IMR-90 (cell line): ENCODE data around the gene SLC35F6. TPM values are rescaled to one million over a fixed set of nuclear protein-coding genes. Genes with fewer than 3 reads are reported as not detected.

Experiments used
- ATAC-seq: fragments of 200-7000 bp; cut with Tn5 transposase; 2 replicates; pipeline ENCODE4 v1.9.1; 2020; ENCODE audit warnings: low read depth, mild to moderate bottlenecking, moderate library complexity
- BruUV-seq: library from RNA; stranded (reverse); fragments of 400-500 nt; replicated peaks from 2 replicates; lab custom pipeline; 2021; lab: Mats Ljungman, UMichigan
- CTCF ChIA-PET: fragments of 300-600 bp; formaldehyde crosslinking; extraction: SDS; loops from one replicate; lab custom pipeline; 2021; ENCODE audit warnings: antibody characterized with exemption; lab: Yijun Ruan, JAX
- POLR2A ChIA-PET: fragments of 300-600 bp; sonication (Branson Sonifier 250); formaldehyde crosslinking; loops from one replicate; lab custom pipeline; 2022; ENCODE audit warnings: antibody characterized with exemption; ENCODE audit not compliant: unreplicated experiment; lab: Charles Lee
- DNase-seq: peaks from one replicate; pipeline ENCODE4 v3.0.0; 2013
- H2AFZ ChIP-seq: replicated peaks from 2 replicates; pipeline ENCODE3; 2013; ENCODE audit warnings: low read length, mild to moderate bottlenecking; ENCODE audit not compliant: poor library complexity
- H2AK5ac ChIP-seq: 2 replicates; pipeline ENCODE4 v1.6.1; 2013; ENCODE audit warnings: low read depth, low read length, inconsistent platforms
- H2AK9ac ChIP-seq: replicated peaks from 2 replicates; pipeline ENCODE3; 2013; ENCODE audit warnings: mild to moderate bottlenecking, low read depth, low read length, moderate library complexity; ENCODE audit not compliant: poor library complexity
- H2BK120ac ChIP-seq: 2 replicates; pipeline ENCODE4 v1.6.1; 2013; ENCODE audit warnings: low read depth, low read length, inconsistent platforms
- H2BK15ac ChIP-seq: 3 replicates; pipeline ENCODE4 v1.6.1; 2013; ENCODE audit warnings: low read depth, low read length, inconsistent platforms
- H2BK20ac ChIP-seq: 2 replicates; pipeline ENCODE4 v1.6.1; 2013; ENCODE audit warnings: low read depth, mild to moderate bottlenecking, inconsistent platforms, low read length, moderate library complexity
- H2BK5ac ChIP-seq: 2 replicates; pipeline ENCODE4 v1.6.1; 2013; ENCODE audit warnings: mild to moderate bottlenecking, low read depth, low read length, inconsistent platforms; ENCODE audit not compliant: poor library complexity, severe bottlenecking
- H3K14ac ChIP-seq: replicated peaks from 2 replicates; pipeline ENCODE4 v1.6.1; 2013; ENCODE audit warnings: low read depth, low read length, inconsistent platforms
- H3K18ac ChIP-seq: 2 replicates; pipeline ENCODE4 v1.6.1; 2013; ENCODE audit warnings: low read depth, low read length, control low read depth
- H3K23ac ChIP-seq: 2 replicates; pipeline ENCODE4 v1.6.1; 2013; ENCODE audit warnings: low read depth, low read length, inconsistent platforms
- H3K27ac ChIP-seq: 2 replicates; pipeline ENCODE4 v1.5.1; 2013; ENCODE audit warnings: mild to moderate bottlenecking, control low read depth, low read length; ENCODE audit not compliant: insufficient read depth
- H3K27me3 ChIP-seq: 2 replicates; pipeline ENCODE4 v1.6.1; 2013; ENCODE audit warnings: low read length; ENCODE audit not compliant: control insufficient read depth, insufficient read depth
- H3K36me3 ChIP-seq: 2 replicates; pipeline ENCODE4 v1.6.1; 2013; ENCODE audit warnings: low read length, mixed read lengths; ENCODE audit not compliant: control insufficient read depth, insufficient read depth
- H3K4ac ChIP-seq: 2 replicates; pipeline ENCODE4 v1.6.1; 2013; ENCODE audit warnings: low read depth, low read length, inconsistent platforms
- H3K4me1 ChIP-seq: 2 replicates; pipeline ENCODE4 v1.6.1; 2013; ENCODE audit warnings: low read length, mixed read lengths; ENCODE audit not compliant: control insufficient read depth, insufficient read depth
- H3K4me2 ChIP-seq: 2 replicates; pipeline ENCODE4 v1.6.1; 2013; ENCODE audit warnings: low read depth, mild to moderate bottlenecking, control low read depth, low read length, moderate library complexity
- H3K4me3 ChIP-seq: 2 replicates; pipeline ENCODE4 v1.5.1; 2013; ENCODE audit warnings: low read depth, mild to moderate bottlenecking, control low read depth, low read length, moderate library complexity; ENCODE audit not compliant: insufficient read depth
- H3K56ac ChIP-seq: 2 replicates; pipeline ENCODE4 v1.6.1; 2013; ENCODE audit warnings: low read length, inconsistent platforms; ENCODE audit not compliant: insufficient read depth; ENCODE audit errors: extremely low read depth
- H3K79me1 ChIP-seq, 2 experiments: 2 replicates each; pipeline ENCODE4 v1.6.1; 2013; ENCODE audit warnings: low read length in 2 of 2, inconsistent platforms in 1 of 2, low read depth in 1 of 2
- H3K9ac ChIP-seq: 2 replicates; pipeline ENCODE4 v1.6.1; 2013; ENCODE audit warnings: low read depth, low read length, control low read depth
- H3K9me1 ChIP-seq: 2 replicates; pipeline ENCODE4 v1.6.1; 2013; ENCODE audit warnings: low read length, inconsistent platforms; ENCODE audit not compliant: insufficient read depth
- H3K9me3 ChIP-seq: 2 replicates; pipeline ENCODE4 v1.6.1; 2013; ENCODE audit warnings: low read length; ENCODE audit not compliant: control insufficient read depth, insufficient read depth
- H4K20me1 ChIP-seq: 2 replicates; pipeline ENCODE4 v1.6.1; 2013; ENCODE audit warnings: low read length, inconsistent platforms; ENCODE audit not compliant: insufficient read depth
- H4K5ac ChIP-seq: 2 replicates; pipeline ENCODE4 v1.6.1; 2013; ENCODE audit warnings: mild to moderate bottlenecking, low read depth, low read length, control low read depth
- H4K8ac ChIP-seq, 2 experiments: 2 replicates each; pipeline ENCODE4 v1.6.1; 2013; ENCODE audit warnings: low read depth in 2 of 2, low read length in 2 of 2, control low read depth in 1 of 2, inconsistent platforms in 1 of 2
- H4K91ac ChIP-seq: 2 replicates; pipeline ENCODE4 v1.6.1; 2013; ENCODE audit warnings: low read depth, low read length, inconsistent platforms; ENCODE audit not compliant: insufficient read depth
- CHD1 ChIP-seq: IDR thresholded peaks from 2 replicates; pipeline ENCODE4 v1.6.1; 2012; ENCODE audit warnings: low read depth, low read length, improper control_type of control experiment
- MAZ ChIP-seq: IDR thresholded peaks from 2 replicates; pipeline ENCODE4 v1.6.1; 2012; ENCODE audit warnings: low read depth, mild to moderate bottlenecking, low read length, improper control_type of control experiment, moderate library complexity, borderline replicate concordance
- POLR2A ChIP-seq: IDR thresholded peaks from 2 replicates; pipeline ENCODE4 v1.6.1; 2012; ENCODE audit warnings: mild to moderate bottlenecking, low read depth, low read length
- WGBS, 2 experiments: methylation state at CpG; one replicate each; pipeline versions ENCODE4 v1.1.5 to v1.1.7; 2013; ENCODE audit warnings: missing lambda C conversion rate in 2 of 2; ENCODE audit not compliant: insufficient read length in 1 of 2; ENCODE audit errors: extremely low coverage in 2 of 2; 5-methylcytosine and 5-hydroxymethylcytosine counted together
- dilution Hi-C: fragments of 300-500 bp; cut with HindIII; formaldehyde crosslinking; loops from one replicate; pipeline ENCODE4 v1.14.3; 2018; ENCODE audit warnings: low sequenced_read_pairs; ENCODE audit not compliant: unreplicated experiment
- in situ Hi-C: fragments of 300-500 bp; cut with MboI; formaldehyde crosslinking; loops from 3 replicates; pipeline ENCODE4 v1.14.3; 2019; ENCODE audit warnings: low sequenced_read_pairs, inconsistent platforms, mixed read lengths
- intact Hi-C: fragments of 100-400 bp; cut with micrococcal nuclease; formaldehyde crosslinking; loops from 2 replicates; pipeline ENCODE4 v1.10.0; 2022
- polyA plus RNA-seq, 3 experiments: library from polyadenylated mRNA; depleted of rRNA; stranded (reverse); fragments of >200 nt; gene quantifications; 2 replicates each; pipeline ENCODE4 v1.2.3, GENCODE V29; 2012; ENCODE audit warnings: low replicate concordance in 1 of 3
- total RNA-seq: library from RNA; depleted of rRNA; stranded (reverse); fragments of >200 nt; gene quantifications from 2 replicates; pipeline ENCODE4 v1.2.3, GENCODE V29; 2012

Gene SLC35F6
- total and polyA plus RNA-seq, 2 of the 4 experiments (the other 2 are of a cell fraction): 19.1 to 30.6 TPM

DNA sequence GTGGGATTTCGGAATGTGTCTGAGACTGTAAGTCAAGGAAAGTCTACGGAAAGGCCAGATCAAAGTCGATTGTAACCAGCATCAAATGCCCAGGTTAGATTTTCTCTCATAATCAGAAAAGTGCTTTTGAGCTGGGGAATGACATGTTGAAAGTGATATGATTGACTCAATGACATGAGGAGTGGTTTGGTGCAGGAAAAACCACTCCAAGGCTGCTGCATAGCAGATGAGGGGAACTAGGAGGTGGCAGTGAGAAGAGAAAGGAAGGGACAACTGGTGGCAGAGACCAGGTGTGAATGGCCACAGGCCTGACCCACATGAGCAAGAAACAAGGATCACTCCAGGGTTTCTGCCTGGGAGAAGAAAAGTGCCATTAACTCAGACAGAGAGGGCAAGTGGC lies 822 bp downstream of the SLC35F6 start:
- no TSS peak for BruUV-seq
- H3K4me2 ChIP-seq: peak overlapping the region; percentile 93
- H4K8ac ChIP-seq: peak overlapping the region; percentile 95 to 96
- no peak overlapping the region for H2BK20ac ChIP-seq
- ATAC-seq: no peak
- peak overlapping the region; percentile 96 for H3K4ac ChIP-seq
- H3K9ac ChIP-seq: peak overlapping the region; percentile 99
- ChIA-PET CTCF (no interaction called here), POLR2A (no interaction called here)
- peaks cover 6% of the 10 kb centered on the region for H3K36me3 ChIP-seq
- H3K14ac ChIP-seq: peak overlapping the region; percentile 98
- H2BK120ac ChIP-seq: peak overlapping the region; percentile 55; the same call in 1 of the 2 replicates
- peak overlapping the region; percentile 99 for H3K27ac ChIP-seq
- 11% methylated on average over 1 of the region's 3 CpGs; no CpG with 5 or more reads in 1 of the 2 experiments for WGBS, 2 experiments
- H2AK5ac ChIP-seq: peak overlapping the region; percentile 95
- peaks cover 18% of the 10 kb centered on the region for H3K4me1 ChIP-seq
- H4K5ac ChIP-seq: peak overlapping the region; percentile 45
- peak overlapping the region; percentile 93 for H3K23ac ChIP-seq
- H2AFZ ChIP-seq: peak overlapping the region; percentile 96
- H3K27me3 ChIP-seq: no peaks in the 10 kb centered on the region
- TF ChIP-seq POLR2A (no peak), MAZ (no peak), CHD1 (no peak)
- peak overlapping the region; percentile 88 for H4K91ac ChIP-seq
- H3K4me3 ChIP-seq: peak overlapping the region; percentile 94
- peaks cover 35% of the 10 kb centered on the region for H4K20me1 ChIP-seq
- intact Hi-C loops (no loop called here), in situ Hi-C loops (no loop called here), dilution Hi-C loops (no loop called here)
- H3K18ac ChIP-seq: peak overlapping the region; percentile 39; the same call in 1 of the 2 replicates
- peaks cover 23% of the 10 kb centered on the region for H3K9me1 ChIP-seq
- H2BK15ac ChIP-seq: peak overlapping the region; percentile 34; the same call in 1 of the 3 replicates
- peak overlapping the region; percentile 95 for H2AK9ac ChIP-seq
- peak overlapping the region; percentile 83 for H2BK5ac ChIP-seq
- H3K56ac ChIP-seq: peak overlapping the region; percentile 82
- H3K9me3 ChIP-seq: no peaks in the 10 kb centered on the region
- DNase-seq: no peak
- peaks cover 39 to 62% of the 10 kb centered on the region in 2 experiments for H3K79me1 ChIP-seq
